B cell (primary cell): ENCODE data around the gene WDR70. TPM values are rescaled to one million over a fixed set of nuclear protein-coding genes. Genes with fewer than 3 reads are reported as not detected.

Experiments
- ATAC-seq: fragments of 200-7000 bp; cut with Tn5 transposase; one replicate; pipeline ENCODE4 v1.10.0; 2021; ENCODE audit warnings: low read depth, mild to moderate bottlenecking, moderate number of reproducible peaks, moderate library complexity
- CTCF ChIA-PET: fragments of 350-600 bp; sonication (Branson Sonifier 250); formaldehyde crosslinking; loops from one replicate; lab custom pipeline; 2021; ENCODE audit warnings: antibody characterized with exemption, inconsistent platforms; lab: Charles Lee
- POLR2A ChIA-PET: fragments of 350-600 bp; sonication (Branson Sonifier 250); formaldehyde crosslinking; loops from one replicate; lab custom pipeline; 2021; ENCODE audit warnings: antibody characterized with exemption; lab: Charles Lee
- DNase-seq: peaks from one replicate; pipeline ENCODE4 v3.0.0; 2013
- H2AFZ ChIP-seq: 2 replicates; pipeline ENCODE4 v1.6.1; 2012; ENCODE audit warnings: mild to moderate bottlenecking, low read depth, low read length; ENCODE audit not compliant: insufficient read depth, poor library complexity, severe bottlenecking
- H3K27ac ChIP-seq, 2 donors: 1 replicate in 1 of 2; 2 replicates in 1 of 2; pipeline ENCODE4 v1.5.1; 2012 to 2013; ENCODE audit warnings: low read length in 2 of 2, mild to moderate bottlenecking in 2 of 2, moderate library complexity in 1 of 2
- H3K27me3 ChIP-seq, 4 experiments: fragments of 200-600 bp in 1 of 4; sonication (generic) in 1 of 4; replicated peaks in 1 of 4; 1 replicate in 2 of 4; 2 replicates in 2 of 4; pipeline versions ENCODE4 v1.6.1 to v1.7.0; 2013 to 2016; ENCODE audit warnings: low read length in 3 of 4, mild to moderate bottlenecking in 2 of 4, mixed read lengths in 1 of 4, moderate library complexity in 1 of 4; ENCODE audit not compliant: insufficient read depth in 4 of 4, control insufficient read depth in 3 of 4; ENCODE audit errors: control extremely low read depth in 1 of 4
- H3K36me3 ChIP-seq, 2 experiments: replicated peaks in 1 of 2; 1 replicate in 1 of 2; 2 replicates in 1 of 2; pipeline versions ENCODE4 v1.6.1 to v1.7.1; 2013; ENCODE audit warnings: low read length in 1 of 2; ENCODE audit not compliant: insufficient read depth in 2 of 2, control insufficient read depth in 1 of 2; ENCODE audit errors: control extremely low read depth in 1 of 2, extremely low read depth in 1 of 2
- H3K4me1 ChIP-seq, 2 donors: fragments of 200-600 bp in 1 of 2; sonication (generic) in 1 of 2; 1 replicate in 1 of 2; 2 replicates in 1 of 2; pipeline versions ENCODE4 v1.5.1 to v1.6.1; 2013 to 2017; ENCODE audit warnings: low read length in 2 of 2; ENCODE audit not compliant: control insufficient read depth in 2 of 2, insufficient read depth in 2 of 2
- H3K4me2 ChIP-seq: replicated peaks from 2 replicates; pipeline ENCODE3; 2012; ENCODE audit warnings: mild to moderate bottlenecking, low read depth, low read length; ENCODE audit not compliant: poor library complexity, severe bottlenecking
- H3K4me3 ChIP-seq, 5 experiments: fragments of 200-600 bp in 1 of 5; sonication (generic) in 1 of 5; 1 replicate in 3 of 5; 2 replicates in 2 of 5; pipeline versions ENCODE4 v1.5.1 to v1.7.0; 2011 to 2016; ENCODE audit warnings: low read length in 4 of 5, mild to moderate bottlenecking in 4 of 5, low read depth in 2 of 5, control low read depth in 1 of 5, moderate library complexity in 1 of 5; ENCODE audit not compliant: insufficient read depth in 1 of 5; ENCODE audit errors: control extremely low read depth in 1 of 5, extremely low read depth in 1 of 5
- H3K79me2 ChIP-seq: fragments of 200-600 bp; sonication (generic); one replicate; pipeline ENCODE4 v1.6.0; 2016; ENCODE audit warnings: low read length; ENCODE audit not compliant: control insufficient read depth, insufficient read depth
- H3K9ac ChIP-seq: fragments of 200-600 bp; sonication (generic); 2 replicates; pipeline ENCODE4 v1.6.1; 2017; ENCODE audit warnings: mild to moderate bottlenecking, low read length, moderate library complexity
- H3K9me3 ChIP-seq, 3 donors: one replicate each; pipeline versions ENCODE4 v1.6.1 to v1.7.1; 2013; ENCODE audit warnings: low read length in 2 of 3; ENCODE audit not compliant: control insufficient read depth in 2 of 3, insufficient read depth in 1 of 3; ENCODE audit errors: control extremely low read depth in 1 of 3
- H4K20me1 ChIP-seq: 2 replicates; pipeline ENCODE4 v1.6.0; 2012; ENCODE audit warnings: mild to moderate bottlenecking, low read length; ENCODE audit not compliant: insufficient read depth, control insufficient read depth, poor library complexity, severe bottlenecking
- H3K27ac Mint-ChIP-seq: one replicate; pipeline ENCODE4 v1.8.0; 2021; ENCODE audit warnings: mixed read lengths
- H3K27me3 Mint-ChIP-seq: one replicate; pipeline ENCODE4 v1.8.0; 2021; ENCODE audit warnings: mixed read lengths
- H3K4me1 Mint-ChIP-seq: one replicate; pipeline ENCODE4 v1.8.0; 2021; ENCODE audit warnings: mixed read lengths
- H3K4me3 Mint-ChIP-seq: one replicate; pipeline ENCODE4 v1.8.0; 2021; ENCODE audit warnings: mixed read lengths
- H3K9me3 Mint-ChIP-seq: one replicate; pipeline ENCODE4 v1.8.0; 2022; ENCODE audit warnings: mixed read lengths; ENCODE audit not compliant: insufficient read depth
- CTCF ChIP-seq: fragments of 200-600 bp; IDR thresholded peaks from one replicate; pipeline ENCODE4 v1.8.0; 2022; ENCODE audit warnings: antibody characterized with exemption, mild to moderate bottlenecking
- EZH2 ChIP-seq: IDR thresholded peaks from 2 replicates; pipeline ENCODE4 v1.6.1; 2012; ENCODE audit warnings: borderline replicate concordance, low read depth, mild to moderate bottlenecking, moderate library complexity, low read length; ENCODE audit not compliant: insufficient read depth, poor library complexity, severe bottlenecking
- whole genome bisulfite sequencing: methylation state at CpG from one replicate; pipeline ENCODE4 v1.1.5; 2013; ENCODE audit warnings: missing lambda C conversion rate; ENCODE audit not compliant: insufficient coverage; 5-methylcytosine and 5-hydroxymethylcytosine counted together
- intact Hi-C: fragments of 100-400 bp; cut with micrococcal nuclease; formaldehyde crosslinking; loops from one replicate; pipeline ENCODE4 v1.10.0; 2022
- polyA plus RNA-seq: library from polyadenylated mRNA; depleted of rRNA; stranded (reverse); fragments of >200 nt; gene quantifications from 2 replicates; pipeline ENCODE4 v1.2.3, GENCODE V29; 2012
- total RNA-seq, 2 donors: library from RNA; stranded (reverse); fragments of 120-200 nt in 1 of 2; gene quantifications; 1 replicate in 1 of 2; 2 replicates in 1 of 2; pipeline versions ENCODE4 v1.2.3 to v1.2.4, GENCODE V29; 2013 to 2022

The WDR70 gene
- total and polyA plus RNA-seq, 2 donors (not counting 1 experiment from before 2014, with no cell fraction given) = 12.8 to 46.8 TPM

- Histone ChIP-seq H3K9me3 (no peaks in the 10 kb centered on the region), H2AFZ (no peak overlapping the region), H3K27me3 (no peaks in the 10 kb centered on the region), H3K4me2 (no peak overlapping the region), H3K79me2 (peaks cover 3% of the 10 kb centered on the region), H3K9ac (no peak overlapping the region), H4K20me1 (no peaks in the 10 kb centered on the region), H3K4me1 (no peaks in the 10 kb centered on the region), H3K27ac (no peak overlapping the region), H3K4me3 (no peak overlapping the region), H3K36me3 (peaks cover 0 to 19% of the 10 kb centered on the region in 2 experiments)
- intact Hi-C loops = no loop called here
- H3K27ac Mint-ChIP-seq = no peak overlapping the region
- TF ChIP-seq EZH2 (no peak), CTCF (no peak)
- WGBS = no CpG with 5 or more reads among the region's 1 CpG
- ChIA-PET CTCF (no interaction called here), POLR2A (no interaction called here)
- DNase-seq (no peak), ATAC-seq (no peak)
- no peaks in the 10 kb centered on the region for H3K4me1 Mint-ChIP-seq
- H3K4me3 Mint-ChIP-seq = no peak overlapping the region
- no peaks in the 10 kb centered on the region for H3K9me3 Mint-ChIP-seq
- no peaks in the 10 kb centered on the region for H3K27me3 Mint-ChIP-seq
Observed at GRCh38 chr5:37428044-37428443, 48.9 kb downstream of the WDR70 start.

DNA sequence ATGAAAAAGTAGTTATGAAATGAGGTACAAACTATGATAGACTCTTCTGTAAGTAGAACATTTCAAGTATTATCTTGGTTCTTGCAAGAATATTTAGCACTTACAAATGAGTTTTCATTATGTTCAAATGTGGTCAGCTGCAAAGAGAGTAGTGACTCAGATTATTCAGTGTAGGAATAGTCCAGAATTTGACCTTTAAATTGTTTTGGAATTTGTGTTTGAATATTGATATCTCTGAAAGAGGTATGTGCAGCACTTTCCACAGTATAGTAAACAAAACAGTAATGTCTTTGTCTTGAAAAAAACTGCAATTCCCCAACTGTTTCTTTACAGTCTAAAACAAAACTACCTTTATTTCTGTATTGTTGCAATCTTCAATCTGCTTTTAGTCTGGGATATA lies 56.1 kb downstream of the WDR70 start:
- POLR2A ChIA-PET = no interaction called here
- ATAC-seq = no peak
- H3K4me2 ChIP-seq = no peak overlapping the region
- Mint-ChIP-seq H3K27ac (no peak overlapping the region), H3K9me3 (no peaks in the 10 kb centered on the region), H3K4me3 (no peak overlapping the region), H3K4me1 (no peaks in the 10 kb centered on the region), H3K27me3 (no peaks in the 10 kb centered on the region)
- no peak for DNase-seq
- peaks cover 6 to 7% of the 10 kb centered on the region in 2 experiments for H3K36me3 ChIP-seq
- no peak overlapping the region for H3K9ac ChIP-seq
- no peaks in the 10 kb centered on the region for H3K4me1 ChIP-seq
- no peak overlapping the region for H3K27ac ChIP-seq
- H3K79me2 ChIP-seq = peaks cover 3% of the 10 kb centered on the region
- H4K20me1 ChIP-seq = no peaks in the 10 kb centered on the region
- no peak for TF ChIP-seq CTCF
- no peak for TF ChIP-seq EZH2
- no peak overlapping the region for H3K4me3 ChIP-seq
- no peaks in the 10 kb centered on the region for H3K27me3 ChIP-seq
- H3K9me3 ChIP-seq = no peaks in the 10 kb centered on the region
- CTCF ChIA-PET = interaction anchor here (1.0 kb wide), 1 partner anchor 22 kb away, joined by 3 read pairs; no protein-coding TSS in a partner anchor
- H2AFZ ChIP-seq = no peak overlapping the region
- intact Hi-C loops = no loop called here
